ENCODE data around the gene SLC9A8. TPM values are rescaled to one million over a fixed set of nuclear protein-coding genes. Genes with fewer than 3 reads are reported as not detected.

SLC9A8 gene
- total and polyA plus RNA-seq, 2 of the 4 experiments (the other 2 are of a cell fraction): 4.1 to 5.0 TPM

DNA sequence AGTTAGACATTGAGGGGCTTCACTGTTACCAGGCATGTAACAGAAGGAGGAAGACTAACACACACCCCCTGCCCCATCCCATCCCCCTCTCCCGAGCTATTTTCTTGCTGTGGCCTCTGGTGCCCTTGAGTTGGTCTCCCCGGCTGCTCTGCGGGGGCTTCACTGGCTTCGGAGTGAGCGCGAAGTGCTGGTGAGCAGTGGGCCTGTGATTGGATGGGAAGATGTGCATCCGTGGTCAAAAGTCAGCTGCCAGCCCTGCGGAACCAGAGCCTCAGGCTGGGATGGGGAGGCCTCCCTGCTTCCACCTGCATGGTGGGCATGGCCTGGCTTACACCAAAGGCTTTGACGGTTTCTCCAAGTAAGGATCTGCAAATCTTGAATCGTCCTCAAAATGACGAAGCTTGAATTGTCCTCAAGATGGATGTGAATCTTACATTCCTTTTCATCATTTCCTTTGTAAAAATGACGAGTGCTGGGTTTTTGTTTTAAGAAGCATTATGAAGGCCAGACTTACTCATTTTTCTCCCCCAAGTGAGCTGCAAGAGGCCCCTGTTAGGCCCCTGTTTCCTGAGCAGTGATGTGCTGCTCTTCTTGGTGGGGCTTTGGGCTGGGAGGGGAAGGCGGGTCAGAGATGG, 79.0 kb downstream of the SLC9A8 start:
- ChIA-PET CTCF (no interaction called here), POLR2A (ENCODE audit: unreplicated experiment) (no interaction called here)
- no peak overlapping the region for H2BK15ac ChIP-seq (ENCODE audit: low read depth, low read length)
- intact Hi-C loops (cut with micrococcal nuclease) (no loop called here), in situ Hi-C loops (cut with MboI; ENCODE audit: low sequenced_read_pairs) (no loop called here), dilution Hi-C loops (cut with HindIII; ENCODE audit: low sequenced_read_pairs, unreplicated experiment) (no loop called here)
- TF ChIP-seq USF2 (IDR thresholded peaks at IDR 0.05; ENCODE audit: low read depth, low read length) (no peak), BHLHE40 (IDR thresholded peaks at IDR 0.05; ENCODE audit: low read depth, low read length) (no peak), MAZ (IDR thresholded peaks at IDR 0.05; ENCODE audit: borderline replicate concordance, low read depth, low read length) (no peak), RAD21 (IDR thresholded peaks at IDR 0.05; ENCODE audit: low read length) (no peak), SMC3 (IDR thresholded peaks at IDR 0.05; ENCODE audit: low read depth, low read length) (no peak), POLR2A (IDR thresholded peaks at IDR 0.05; ENCODE audit: low read depth, low read length) (no peak), MAFK (IDR thresholded peaks at IDR 0.05; ENCODE audit: low read depth, low read length) (no peak), FOS (IDR thresholded peaks at IDR 0.05; ENCODE audit: low read depth, low read length) (no peak), RFX5 (IDR thresholded peaks at IDR 0.05; ENCODE audit: low read depth, low read length) (no peak)
- H3K79me1 ChIP-seq (ENCODE audit: low read depth in 1 of 2, low read length in 2 of 2): peaks cover 0 to 4% of the 10 kb centered on the region in 2 experiments; a peak in 1 of 4 replicates
- no peak overlapping the region for H3K9ac ChIP-seq (ENCODE audit: low read depth, low read length)
- no peak overlapping the region for H2BK120ac ChIP-seq (ENCODE audit: low read depth, low read length)
- H2AK5ac ChIP-seq (ENCODE audit: low read depth, low read length): no peak overlapping the region
- no peaks in the 10 kb centered on the region for H3K27me3 ChIP-seq (ENCODE audit: control insufficient read depth, insufficient read depth, low read length)
- no peak overlapping the region for H3K18ac ChIP-seq (ENCODE audit: low read depth, low read length)
- H4K8ac ChIP-seq (ENCODE audit: low read depth in 2 of 2, low read length in 2 of 2): peak overlapping the region in 1 of 2 experiments; percentile 2; a peak in 1 of 4 replicates
- H4K91ac ChIP-seq (ENCODE audit: insufficient read depth, low read depth, low read length): no peak overlapping the region
- H3K4ac ChIP-seq (ENCODE audit: low read depth, low read length): no peak overlapping the region
- no peaks in the 10 kb centered on the region for H3K9me1 ChIP-seq (ENCODE audit: insufficient read depth, low read length)
- BruUV-seq (replicated peaks): no TSS peak
- ATAC-seq (ENCODE audit: low read depth): no peak
- no peak overlapping the region for H2BK5ac ChIP-seq (ENCODE audit: low read depth, low read length, poor library complexity, severe bottlenecking)
- no peak overlapping the region for H2AFZ ChIP-seq (replicated peaks; ENCODE audit: low read length, poor library complexity)
- H3K14ac ChIP-seq (replicated peaks; ENCODE audit: low read depth, low read length): no peak overlapping the region
- H2AK9ac ChIP-seq (replicated peaks; ENCODE audit: low read depth, low read length, poor library complexity): no peak overlapping the region
- no peak overlapping the region for H3K27ac ChIP-seq (ENCODE audit: insufficient read depth, low read length)
- peaks cover 3% of the 10 kb centered on the region; the same call in 1 of the 2 replicates for H3K36me3 ChIP-seq (ENCODE audit: control insufficient read depth, insufficient read depth, low read length)
- H3K4me3 ChIP-seq (ENCODE audit: insufficient read depth, low read depth, low read length): no peak overlapping the region
- no peak overlapping the region for H3K4me2 ChIP-seq (ENCODE audit: low read depth, low read length)
- H2BK20ac ChIP-seq (ENCODE audit: low read depth, low read length): no peak overlapping the region
- no peak overlapping the region for H3K56ac ChIP-seq (ENCODE audit: extremely low read depth, insufficient read depth, low read length)
- H3K9me3 ChIP-seq (ENCODE audit: control insufficient read depth, insufficient read depth, low read length): no peaks in the 10 kb centered on the region
- no peak overlapping the region for H4K5ac ChIP-seq (ENCODE audit: low read depth, low read length)
- 0 out of 2 replicates have a peak, but pooled peaks cover 9% of the 10 kb centered on the region for H4K20me1 ChIP-seq (ENCODE audit: insufficient read depth, low read length)
- H3K23ac ChIP-seq (ENCODE audit: low read depth, low read length): no peak overlapping the region
- 96% methylated on average over 5 of the region's 13 CpGs; no CpG with 5 or more reads in 1 of the 2 experiments for WGBS, 2 experiments (ENCODE audit: extremely low coverage in 2 of 2, insufficient read length in 1 of 2)
- peaks cover 29% of the 10 kb centered on the region for H3K4me1 ChIP-seq (ENCODE audit: control insufficient read depth, insufficient read depth, low read length)
- peak; percentile 28 for DNase-seq
